IPS-18c (cell line): ENCODE data around the gene ABCD3.

Source experiments
- H3K4me3 ChIP-seq: 2 replicates; pipeline ENCODE4 v1.7.0; 2013; ENCODE audit warnings: low read depth, mild to moderate bottlenecking, low read length, moderate library complexity; ENCODE audit not compliant: insufficient read depth
- H3K9me3 ChIP-seq: one replicate; pipeline ENCODE4 v1.6.1; 2013; ENCODE audit warnings: mild to moderate bottlenecking, low read length, moderate library complexity; ENCODE audit not compliant: control insufficient read depth, insufficient read depth

ABCD3 gene

GRCh38 chr1:94531664-94532063, 113.5 kb downstream of the ABCD3 start:
- H3K4me3 ChIP-seq: no peak overlapping the region

GRCh38 chr1:94532077-94532476, 113.9 kb downstream of the ABCD3 start:
- Histone ChIP-seq H3K9me3 (no peaks in the 10 kb centered on the region), H3K4me3 (no peak overlapping the region)

More at GRCh38 chr1:94531664-94532063, 113.5 kb downstream of the ABCD3 start:
- H3K9me3 ChIP-seq: no peaks in the 10 kb centered on the region

GRCh38 chr1:94535095-94535494, 116.9 kb downstream of the ABCD3 start:
- no peaks in the 10 kb centered on the region for H3K9me3 ChIP-seq
- H3K4me3 ChIP-seq: no peak overlapping the region

GRCh38 chr1:94535879-94536278, 117.7 kb downstream of the ABCD3 start:
- no peaks in the 10 kb centered on the region for H3K9me3 ChIP-seq
- no peak overlapping the region for H3K4me3 ChIP-seq

- no peak overlapping the region for H3K4me3 ChIP-seq
Measured at GRCh38 chr1:94537254-94537653, 119.1 kb downstream of the ABCD3 start.

GRCh38 chr1:94538243-94538827, 120.1 kb downstream of the ABCD3 start:
- H3K4me3 ChIP-seq: 0 out of 2 replicates have a peak overlapping the region, but pooled peaks have one; percentile 17
- no peaks in the 10 kb centered on the region for H3K9me3 ChIP-seq

More at GRCh38 chr1:94537254-94537653, 119.1 kb downstream of the ABCD3 start:
- H3K9me3 ChIP-seq: no peaks in the 10 kb centered on the region

GRCh38 chr1:94539496-94539895, 121.3 kb downstream of the ABCD3 start:
- Histone ChIP-seq H3K4me3 (no peak overlapping the region), H3K9me3 (no peaks in the 10 kb centered on the region)

GRCh38 chr1:94540440-94541245, 122.5 kb downstream of the ABCD3 start:
- Histone ChIP-seq H3K4me3 (peak overlapping the region; percentile 76), H3K9me3 (no peaks in the 10 kb centered on the region)

- no peaks in the 10 kb centered on the region for H3K9me3 ChIP-seq
Measured at GRCh38 chr1:94541246-94542087, 123.3 kb downstream of the ABCD3 start, which contains the start of gene F3. TSS of gene F3 (minus strand) at chr1:94541759. CDS start at chr1:94541636, 123 bp downstream.

GRCh38 chr1:94542088-94542870, 124.1 kb downstream of the ABCD3 start:
- H3K9me3 ChIP-seq: no peaks in the 10 kb centered on the region
- peak overlapping the region; percentile 76 for H3K4me3 ChIP-seq

More at GRCh38 chr1:94541246-94542087, 123.3 kb downstream of the ABCD3 start, which contains the start of gene F3:
- H3K4me3 ChIP-seq: peak within 1 kb of the TSS; percentile 76

- H3K9me3 ChIP-seq: no peaks in the 10 kb centered on the region
- no peak overlapping the region for H3K4me3 ChIP-seq
Measured at GRCh38 chr1:94543001-94543400, 124.8 kb downstream of the ABCD3 start.

GRCh38 chr1:94543893-94544635, 125.9 kb downstream of the ABCD3 start:
- H3K4me3 ChIP-seq: no peak overlapping the region
- H3K9me3 ChIP-seq: no peaks in the 10 kb centered on the region

GRCh38 chr1:94544706-94545490, 126.7 kb downstream of the ABCD3 start:
- no peak overlapping the region for H3K4me3 ChIP-seq
- H3K9me3 ChIP-seq: no peaks in the 10 kb centered on the region

- no peak overlapping the region for H3K4me3 ChIP-seq
Measured at GRCh38 chr1:94549706-94550105, 131.5 kb downstream of the ABCD3 start.

GRCh38 chr1:94550396-94550795, 132.2 kb downstream of the ABCD3 start:
- H3K4me3 ChIP-seq: no peak overlapping the region
- no peaks in the 10 kb centered on the region for H3K9me3 ChIP-seq

More at GRCh38 chr1:94549706-94550105, 131.5 kb downstream of the ABCD3 start:
- H3K9me3 ChIP-seq: no peaks in the 10 kb centered on the region
